A549 treated with CpdA at 1 μM for 4 hours (cell line): ENCODE measurements around the gene PRDM2. TPM values are rescaled to one million over a fixed set of nuclear protein-coding genes. Genes with fewer than 3 reads are reported as not detected.

Experiments
- total RNA-seq: library from RNA; stranded (reverse); fragments of 200-300 nt; extraction: Qiagen RNA extraction; gene quantifications from 5 replicates; pipeline ENCODE4 v1.2.3, GENCODE V29; 2022; ENCODE audit warnings: low read depth

PRDM2 gene, protein sequence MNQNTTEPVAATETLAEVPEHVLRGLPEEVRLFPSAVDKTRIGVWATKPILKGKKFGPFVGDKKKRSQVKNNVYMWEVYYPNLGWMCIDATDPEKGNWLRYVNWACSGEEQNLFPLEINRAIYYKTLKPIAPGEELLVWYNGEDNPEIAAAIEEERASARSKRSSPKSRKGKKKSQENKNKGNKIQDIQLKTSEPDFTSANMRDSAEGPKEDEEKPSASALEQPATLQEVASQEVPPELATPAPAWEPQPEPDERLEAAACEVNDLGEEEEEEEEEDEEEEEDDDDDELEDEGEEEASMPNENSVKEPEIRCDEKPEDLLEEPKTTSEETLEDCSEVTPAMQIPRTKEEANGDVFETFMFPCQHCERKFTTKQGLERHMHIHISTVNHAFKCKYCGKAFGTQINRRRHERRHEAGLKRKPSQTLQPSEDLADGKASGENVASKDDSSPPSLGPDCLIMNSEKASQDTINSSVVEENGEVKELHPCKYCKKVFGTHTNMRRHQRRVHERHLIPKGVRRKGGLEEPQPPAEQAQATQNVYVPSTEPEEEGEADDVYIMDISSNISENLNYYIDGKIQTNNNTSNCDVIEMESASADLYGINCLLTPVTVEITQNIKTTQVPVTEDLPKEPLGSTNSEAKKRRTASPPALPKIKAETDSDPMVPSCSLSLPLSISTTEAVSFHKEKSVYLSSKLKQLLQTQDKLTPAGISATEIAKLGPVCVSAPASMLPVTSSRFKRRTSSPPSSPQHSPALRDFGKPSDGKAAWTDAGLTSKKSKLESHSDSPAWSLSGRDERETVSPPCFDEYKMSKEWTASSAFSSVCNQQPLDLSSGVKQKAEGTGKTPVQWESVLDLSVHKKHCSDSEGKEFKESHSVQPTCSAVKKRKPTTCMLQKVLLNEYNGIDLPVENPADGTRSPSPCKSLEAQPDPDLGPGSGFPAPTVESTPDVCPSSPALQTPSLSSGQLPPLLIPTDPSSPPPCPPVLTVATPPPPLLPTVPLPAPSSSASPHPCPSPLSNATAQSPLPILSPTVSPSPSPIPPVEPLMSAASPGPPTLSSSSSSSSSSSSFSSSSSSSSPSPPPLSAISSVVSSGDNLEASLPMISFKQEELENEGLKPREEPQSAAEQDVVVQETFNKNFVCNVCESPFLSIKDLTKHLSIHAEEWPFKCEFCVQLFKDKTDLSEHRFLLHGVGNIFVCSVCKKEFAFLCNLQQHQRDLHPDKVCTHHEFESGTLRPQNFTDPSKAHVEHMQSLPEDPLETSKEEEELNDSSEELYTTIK (N-terminal part only)
- total RNA-seq: 6.9 to 9.6 TPM (median 7.9 TPM) in 5 replicates

DNA sequence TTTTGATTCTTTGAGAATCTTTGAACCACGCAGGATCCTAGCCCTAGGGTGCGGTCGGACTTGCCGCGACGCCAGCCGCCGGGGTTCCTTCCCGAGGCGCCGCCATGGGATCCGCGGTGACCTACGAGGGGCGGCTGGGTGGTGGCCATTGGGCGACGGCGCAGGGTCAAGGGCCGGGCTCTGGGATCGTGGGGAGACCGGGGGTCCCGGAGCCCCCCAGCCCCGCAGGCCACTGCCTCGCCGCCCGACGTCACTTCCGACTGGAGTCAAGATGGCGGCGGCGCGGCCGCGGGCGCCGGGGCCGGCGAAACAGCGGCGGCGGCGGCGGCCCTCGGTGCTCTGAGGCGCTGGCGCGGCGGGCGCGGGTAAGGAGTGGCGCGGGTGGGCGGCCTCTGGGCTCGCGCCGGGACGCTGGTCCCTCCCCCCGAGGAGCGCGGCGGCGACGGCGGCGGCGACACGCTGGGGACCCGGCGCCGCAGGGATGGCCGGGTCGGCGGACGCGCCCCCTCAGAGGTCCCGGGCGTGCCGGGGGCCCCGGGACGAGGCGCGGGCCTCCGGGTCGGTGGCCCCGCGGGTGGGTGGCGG, at the start of gene PRDM2:
Gene PRDM2, plus strand, starts transcription at position 253 of the 585 bp plus-strand sequence. CDS start 15,418 bp downstream, outside the sequence.

Other genes starting within 250 kb of the PRDM2 start
- gene LRRC38, start 186.2 kb upstream of the PRDM2 start, total RNA-seq: not detected in 5 replicates
- gene PDPN, start 116.4 kb upstream of the PRDM2 start, total RNA-seq: not detected in 5 replicates